ENCODE results near the gene SLC28A2. TPM values are rescaled to one million over a fixed set of nuclear protein-coding genes. Genes with fewer than 3 reads are reported as not detected.
"Not testable (repeated sequence)": the region's sequence is repeated elsewhere in the genome, so short reads cannot be mapped to it uniquely, and the experiment has no call there.

The SLC28A2 gene
- total RNA-seq, 1 donor from 2014 or later = not detected

- H3K36me3 ChIP-seq = no peaks in the 10 kb centered on the region
- DNase-seq (ENCODE audit: low spot score in 2 of 2) = no peak
- intact Hi-C loops (cut with DNase I) = loop anchor here (5.0 kb wide), 1 partner anchor 153 kb away; no protein-coding TSS in a partner anchor
- H3K4me3 ChIP-seq = no peak overlapping the region
- H3K27ac ChIP-seq = no peak overlapping the region
- TF ChIP-seq, protein P1, sequence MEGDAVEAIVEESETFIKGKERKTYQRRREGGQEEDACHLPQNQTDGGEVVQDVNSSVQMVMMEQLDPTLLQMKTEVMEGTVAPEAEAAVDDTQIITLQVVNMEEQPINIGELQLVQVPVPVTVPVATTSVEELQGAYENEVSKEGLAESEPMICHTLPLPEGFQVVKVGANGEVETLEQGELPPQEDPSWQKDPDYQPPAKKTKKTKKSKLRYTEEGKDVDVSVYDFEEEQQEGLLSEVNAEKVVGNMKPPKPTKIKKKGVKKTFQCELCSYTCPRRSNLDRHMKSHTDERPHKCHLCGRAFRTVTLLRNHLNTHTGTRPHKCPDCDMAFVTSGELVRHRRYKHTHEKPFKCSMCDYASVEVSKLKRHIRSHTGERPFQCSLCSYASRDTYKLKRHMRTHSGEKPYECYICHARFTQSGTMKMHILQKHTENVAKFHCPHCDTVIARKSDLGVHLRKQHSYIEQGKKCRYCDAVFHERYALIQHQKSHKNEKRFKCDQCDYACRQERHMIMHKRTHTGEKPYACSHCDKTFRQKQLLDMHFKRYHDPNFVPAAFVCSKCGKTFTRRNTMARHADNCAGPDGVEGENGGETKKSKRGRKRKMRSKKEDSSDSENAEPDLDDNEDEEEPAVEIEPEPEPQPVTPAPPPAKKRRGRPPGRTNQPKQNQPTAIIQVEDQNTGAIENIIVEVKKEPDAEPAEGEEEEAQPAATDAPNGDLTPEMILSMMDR (IDR thresholded peaks at IDR 0.05) = no peak
- H3K9me3 ChIP-seq = no peaks in the 10 kb centered on the region
- H3K27me3 ChIP-seq = no peaks in the 10 kb centered on the region
- peaks cover 0 to 2% of the 10 kb centered on the region in 2 donors for H3K4me1 ChIP-seq
These were observed 52.7 kb downstream of the SLC28A2 start for GRCh38 chr15:45304711-45305110.

GRCh38 chr15:45306105-45306504 is 54.1 kb downstream of the SLC28A2 start:
- TF ChIP-seq, protein P1 (IDR thresholded peaks at IDR 0.05) = no peak
- no peaks in the 10 kb centered on the region for H3K9me3 ChIP-seq
- H3K27me3 ChIP-seq = no peaks in the 10 kb centered on the region
- H3K4me3 ChIP-seq = no peak overlapping the region
- peaks cover 0 to 2% of the 10 kb centered on the region in 2 donors for H3K4me1 ChIP-seq
- intact Hi-C loops (cut with DNase I) = loop anchor here (2.0 to 5.0 kb wide), 2 partner anchors 95 to 151 kb away; no protein-coding TSS in a partner anchor
- H3K36me3 ChIP-seq = no peaks in the 10 kb centered on the region
- DNase-seq (ENCODE audit: low spot score in 2 of 2) = no peak
- no peak overlapping the region for H3K27ac ChIP-seq

DNA sequence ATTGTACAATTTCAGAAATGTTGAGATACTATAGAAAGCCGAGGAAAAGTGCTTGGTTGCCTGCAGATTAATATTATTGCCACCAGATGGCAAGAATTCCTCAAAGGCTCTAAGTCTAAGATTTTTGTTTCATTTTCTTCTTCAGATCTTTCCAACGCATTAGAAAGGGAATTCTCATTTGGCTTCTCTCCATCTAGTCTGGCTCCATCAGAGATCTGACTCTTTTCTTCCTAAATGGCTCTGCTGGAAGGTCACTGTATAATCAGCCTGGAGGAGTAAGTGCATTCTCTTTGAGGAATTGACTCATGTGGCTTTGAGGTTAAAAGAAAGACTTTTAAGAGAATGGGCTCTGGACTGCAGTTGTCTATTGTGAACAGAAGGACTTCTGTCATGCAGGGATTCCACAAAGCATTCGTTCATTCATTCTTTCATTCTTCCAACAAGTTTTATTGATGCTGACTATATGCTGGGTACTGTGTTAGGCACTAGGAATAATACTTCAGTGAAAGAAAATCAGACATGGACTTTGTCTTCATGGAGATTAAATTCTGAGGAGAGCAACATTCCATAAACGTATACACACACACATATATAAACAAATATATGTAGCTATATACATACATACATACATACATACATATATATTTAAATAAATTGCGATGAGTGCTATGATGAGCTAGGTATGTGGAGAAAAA is 55.3 kb downstream of the SLC28A2 start:
- TF ChIP-seq, protein P1 (IDR thresholded peaks at IDR 0.05) = peak; percentile 35 to 58 (median 35)
- no peaks in the 10 kb centered on the region for H3K9me3 ChIP-seq
- H3K4me3 ChIP-seq = peak overlapping the region in 1 of 2 donors; percentile 48

DNA sequence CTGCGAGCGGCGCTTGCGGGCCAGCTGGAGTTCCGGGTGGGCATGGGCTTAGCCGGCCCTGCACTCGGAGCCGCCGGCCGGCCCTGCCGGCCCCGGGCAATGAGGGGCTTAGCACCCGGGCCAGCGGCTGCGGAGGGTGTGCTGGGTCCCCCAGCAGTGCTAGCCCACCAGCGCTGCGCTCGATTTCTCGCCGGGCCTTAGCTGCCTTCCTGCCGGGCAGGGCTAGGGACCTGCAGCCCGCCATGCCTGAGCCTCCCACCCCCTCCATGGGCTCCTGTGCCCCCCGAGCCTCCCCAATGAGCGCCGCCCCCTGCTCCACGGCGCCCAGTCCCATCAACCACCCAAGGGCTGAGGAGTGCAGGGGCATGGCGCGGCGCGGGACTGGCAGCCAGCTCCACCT is 62.1 kb downstream of the SLC28A2 start:
- intact Hi-C loops (cut with DNase I); H3K4me3 ChIP-seq; H3K9me3 ChIP-seq; H3K27me3 ChIP-seq; H3K27ac ChIP-seq; H3K4me1 ChIP-seq; H3K36me3 ChIP-seq; DNase-seq (ENCODE audit: low spot score in 2 of 2): not testable (repeated sequence)

More for the DNA sequence above, 55.3 kb downstream of the SLC28A2 start:
- no peaks in the 10 kb centered on the region for H3K36me3 ChIP-seq
- H3K27me3 ChIP-seq = no peaks in the 10 kb centered on the region
- H3K27ac ChIP-seq = no peak overlapping the region
- intact Hi-C loops (cut with DNase I) = loop anchor here (2.0 to 5.0 kb wide), 2 partner anchors 93 to 150 kb away; no protein-coding TSS in a partner anchor
- no peak for DNase-seq (ENCODE audit: low spot score in 2 of 2)
- peaks cover 0 to 2% of the 10 kb centered on the region in 2 donors for H3K4me1 ChIP-seq

DNA sequence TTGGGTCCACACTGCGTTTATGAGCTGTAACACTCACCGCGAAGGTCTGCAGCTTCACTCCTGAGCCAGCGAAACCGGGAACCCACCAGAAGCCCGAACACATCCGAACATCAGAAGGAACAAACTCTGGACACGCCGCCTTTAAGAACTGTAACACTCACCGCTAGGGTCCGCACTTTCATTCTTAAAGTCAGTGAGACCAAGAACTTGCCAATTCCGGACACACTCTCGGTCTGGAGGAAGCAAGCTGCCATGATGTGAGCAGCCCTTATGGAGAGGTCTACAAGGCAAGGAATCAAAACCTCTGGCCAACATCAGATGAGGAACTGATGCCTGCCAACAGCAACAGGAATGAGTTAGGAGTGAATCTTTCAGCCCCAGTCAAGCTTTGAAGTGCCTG is 62.9 kb downstream of the SLC28A2 start:
- TF ChIP-seq, protein P1 (IDR thresholded peaks at IDR 0.05) = peak in 1 of 3 experiments; percentile 20
- no peak overlapping the region for H3K4me3 ChIP-seq
- no peaks in the 10 kb centered on the region for H3K4me1 ChIP-seq
- no peaks in the 10 kb centered on the region for H3K36me3 ChIP-seq
- no peak for DNase-seq (ENCODE audit: low spot score in 2 of 2)
- no peaks in the 10 kb centered on the region for H3K27me3 ChIP-seq
- intact Hi-C loops (cut with DNase I) = no loop called here
- no peaks in the 10 kb centered on the region for H3K9me3 ChIP-seq
- H3K27ac ChIP-seq = no peak overlapping the region

DNA sequence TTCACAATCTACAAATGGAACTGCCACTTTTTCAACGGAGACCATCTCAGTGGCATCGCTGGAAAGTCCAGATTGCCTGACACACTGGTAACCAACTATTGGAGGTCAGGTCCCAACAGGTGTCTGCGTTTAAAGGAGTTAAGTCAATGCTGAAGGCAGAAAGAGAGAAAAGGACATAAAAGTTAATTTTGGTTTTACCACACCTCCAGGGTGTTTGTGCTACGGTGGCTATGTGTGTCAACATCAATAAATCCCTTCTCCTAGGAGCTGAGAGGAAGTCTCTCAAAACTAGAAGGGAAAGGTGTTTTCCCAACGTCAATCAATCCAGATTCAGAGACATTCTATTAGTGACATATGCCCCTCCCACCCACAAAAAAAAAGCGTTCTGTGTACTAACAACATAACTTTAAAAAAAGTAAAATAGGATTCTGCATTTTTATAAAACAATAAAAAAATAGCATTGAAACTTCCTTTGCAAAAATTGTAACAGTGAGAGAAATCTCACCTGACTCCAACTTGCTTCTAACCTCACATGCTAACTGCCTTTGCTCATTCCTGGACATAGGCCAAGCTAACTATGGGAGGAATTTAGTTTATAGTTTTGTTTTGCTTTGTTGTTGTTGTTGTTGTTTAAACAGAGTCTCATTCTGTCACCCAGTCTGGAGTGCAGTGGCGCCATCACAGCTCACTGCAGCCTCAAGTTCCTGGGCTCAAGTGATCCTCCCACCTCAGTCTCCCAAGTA is 67.6 kb downstream of the SLC28A2 start:
- no peak overlapping the region for H3K4me3 ChIP-seq
- no peaks in the 10 kb centered on the region for H3K4me1 ChIP-seq
- no peak overlapping the region for H3K27ac ChIP-seq
- intact Hi-C loops (cut with DNase I) = no loop called here
- H3K36me3 ChIP-seq = no peaks in the 10 kb centered on the region
- no peak for DNase-seq (ENCODE audit: low spot score in 2 of 2)
- TF ChIP-seq, protein P1 (IDR thresholded peaks at IDR 0.05) = no peak
- no peaks in the 10 kb centered on the region for H3K27me3 ChIP-seq
- no peaks in the 10 kb centered on the region for H3K9me3 ChIP-seq
